ENCODE data around the gene ZEB1.

DNA sequence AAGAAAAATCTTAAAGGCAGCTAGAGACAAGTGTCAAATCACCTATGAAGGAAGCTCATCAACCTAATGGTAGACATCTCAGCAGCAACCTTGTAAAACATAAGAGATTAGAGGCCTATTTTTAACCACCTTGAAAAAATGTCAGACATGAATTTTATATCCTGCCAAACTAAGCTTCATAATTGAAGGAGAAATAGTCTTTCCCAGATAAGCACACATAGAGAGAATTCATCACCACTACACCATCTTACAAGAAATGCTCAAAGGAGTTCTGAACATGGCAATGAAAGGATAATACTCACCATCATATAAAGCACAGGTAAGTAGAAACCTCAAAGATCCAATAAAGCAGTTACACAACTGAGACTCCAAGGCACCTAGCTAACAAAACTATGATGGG is 156.5 kb downstream of the ZEB1 start:
- TF ChIP-seq, protein P1, sequence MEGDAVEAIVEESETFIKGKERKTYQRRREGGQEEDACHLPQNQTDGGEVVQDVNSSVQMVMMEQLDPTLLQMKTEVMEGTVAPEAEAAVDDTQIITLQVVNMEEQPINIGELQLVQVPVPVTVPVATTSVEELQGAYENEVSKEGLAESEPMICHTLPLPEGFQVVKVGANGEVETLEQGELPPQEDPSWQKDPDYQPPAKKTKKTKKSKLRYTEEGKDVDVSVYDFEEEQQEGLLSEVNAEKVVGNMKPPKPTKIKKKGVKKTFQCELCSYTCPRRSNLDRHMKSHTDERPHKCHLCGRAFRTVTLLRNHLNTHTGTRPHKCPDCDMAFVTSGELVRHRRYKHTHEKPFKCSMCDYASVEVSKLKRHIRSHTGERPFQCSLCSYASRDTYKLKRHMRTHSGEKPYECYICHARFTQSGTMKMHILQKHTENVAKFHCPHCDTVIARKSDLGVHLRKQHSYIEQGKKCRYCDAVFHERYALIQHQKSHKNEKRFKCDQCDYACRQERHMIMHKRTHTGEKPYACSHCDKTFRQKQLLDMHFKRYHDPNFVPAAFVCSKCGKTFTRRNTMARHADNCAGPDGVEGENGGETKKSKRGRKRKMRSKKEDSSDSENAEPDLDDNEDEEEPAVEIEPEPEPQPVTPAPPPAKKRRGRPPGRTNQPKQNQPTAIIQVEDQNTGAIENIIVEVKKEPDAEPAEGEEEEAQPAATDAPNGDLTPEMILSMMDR (IDR thresholded peaks at IDR 0.05), result no peak
- TF ChIP-seq POLR2AphosphoS5 (IDR thresholded peaks at IDR 0.05; ENCODE audit: insufficient read depth in 1 of 2, low read depth in 1 of 2), result no peak

Measured in vagina (tissue), 2 donors.